BLaER1 (cell line): ENCODE measurements around the gene NAGA.
A peak's percentile ranks its signal among the peaks of the same experiment; 100 is the strongest.

Experiments used
- H3K27ac ChIP-seq: shearing (Covaris generic); formaldehyde crosslinking; 2 replicates; pipeline ENCODE4 v1.8.1; 2022
- H3K27me3 ChIP-seq: shearing (Covaris generic); formaldehyde crosslinking; 2 replicates; pipeline ENCODE4 v1.8.1; 2022
- H3K36me3 ChIP-seq: shearing (Covaris generic); formaldehyde crosslinking; 2 replicates; pipeline ENCODE4 v1.8.1; 2022
- H3K4me1 ChIP-seq: shearing (Covaris generic); formaldehyde crosslinking; 2 replicates; pipeline ENCODE4 v1.8.1; 2022
- H3K4me2 ChIP-seq: shearing (Covaris generic); formaldehyde crosslinking; 2 replicates; pipeline ENCODE4 v1.8.1; 2022
- H3K4me3 ChIP-seq: shearing (Covaris generic); formaldehyde crosslinking; 2 replicates; pipeline ENCODE4 v1.8.1; 2022
- H3K9ac ChIP-seq: shearing (Covaris generic); formaldehyde crosslinking; 2 replicates; pipeline ENCODE4 v1.8.1; 2022
- H3K9me3 ChIP-seq: shearing (Covaris generic); formaldehyde crosslinking; 2 replicates; pipeline ENCODE4 v1.8.1; 2022
- H4K20me1 ChIP-seq: shearing (Covaris generic); formaldehyde crosslinking; 2 replicates; pipeline ENCODE4 v1.8.1; 2022
- Cebpa-rat ChIP-seq: shearing (Covaris generic); IDR thresholded peaks from 2 replicates; pipeline ENCODE4 v1.8.1; 2022

Gene NAGA

DNA sequence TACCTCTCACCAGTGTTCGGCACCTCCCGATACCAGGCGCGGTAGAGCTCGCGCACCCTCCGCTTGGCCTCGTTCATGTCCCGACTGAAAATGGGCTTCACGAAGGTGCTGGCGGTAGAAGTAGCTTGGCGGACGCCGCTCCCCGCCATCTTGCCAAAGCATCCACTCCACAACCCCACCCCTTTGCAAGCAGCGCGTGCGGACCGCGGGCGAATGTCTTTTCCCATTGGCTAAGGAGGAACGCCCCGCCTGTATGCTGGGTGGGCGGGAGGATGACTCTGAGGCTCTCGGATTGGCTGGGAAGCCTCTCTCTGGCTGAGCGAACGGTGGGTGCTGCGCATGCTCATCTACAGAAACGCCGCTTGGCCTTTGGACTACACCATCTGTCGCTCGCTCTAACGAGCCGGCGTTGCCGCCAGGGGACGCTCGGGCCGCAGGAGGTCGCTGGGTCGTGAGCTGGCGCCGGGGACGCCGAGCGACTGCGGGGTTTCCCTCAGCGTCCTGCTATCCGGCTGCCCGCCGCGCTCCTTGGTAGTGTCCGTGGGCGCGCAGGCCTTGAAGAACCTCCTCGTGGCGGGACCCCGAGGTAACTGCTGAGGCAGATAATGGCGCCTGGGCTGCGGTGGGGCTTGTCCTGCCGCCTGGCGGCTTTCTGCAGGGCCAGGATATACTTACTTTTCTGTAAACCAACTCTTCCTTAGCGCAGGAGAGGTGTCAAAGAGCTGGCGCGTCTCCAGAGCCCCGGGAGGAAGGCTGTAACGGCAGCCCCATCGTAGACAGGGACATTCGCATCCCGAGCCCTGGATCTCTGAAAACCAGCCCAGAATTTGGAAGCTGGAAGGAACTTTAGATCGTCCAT, 20.2 kb upstream of the NAGA start, which contains the start of gene NDUFA6:
NDUFA6 (minus strand) TSS at position 177 of the 859 bp plus-strand sequence; CDS start at position 149, 28 bp downstream.
- peak within 1 kb of the TSS; percentile 97 for H3K9ac ChIP-seq
- no peak for TF ChIP-seq Cebpa-rat
- peak within 1 kb of the TSS; percentile 90 for H3K4me3 ChIP-seq
- H3K4me2 ChIP-seq: peak within 1 kb of the TSS; percentile 80
- H3K4me1 ChIP-seq: peaks cover 26% of the 10 kb centered on the region
- H3K9me3 ChIP-seq: peaks cover 12% of the 10 kb centered on the region; the same call in 1 of the 2 replicates
- peak within 1 kb of the TSS; percentile 96 for H3K27ac ChIP-seq
- H3K36me3 ChIP-seq: peaks cover 31% of the 10 kb centered on the region
- H3K27me3 ChIP-seq: no peaks in the 10 kb centered on the region
- peaks cover 19% of the 10 kb centered on the region; the same call in 1 of the 2 replicates for H4K20me1 ChIP-seq

GRCh38 chr22:42086051-42086450, 15.4 kb upstream of the NAGA start:
- Histone ChIP-seq H3K4me1 (peaks cover 23% of the 10 kb centered on the region), H3K9ac (no peak overlapping the region), H3K9me3 (peaks cover 12% of the 10 kb centered on the region; the same call in 1 of the 2 replicates), H3K4me3 (no peak overlapping the region), H4K20me1 (peaks cover 31% of the 10 kb centered on the region; the same call in 1 of the 2 replicates), H3K27ac (no peak overlapping the region), H3K4me2 (no peak overlapping the region), H3K27me3 (no peaks in the 10 kb centered on the region), H3K36me3 (peaks cover 77% of the 10 kb centered on the region)
- no peak for TF ChIP-seq Cebpa-rat

- H3K9me3 ChIP-seq: peaks cover 12% of the 10 kb centered on the region; the same call in 1 of the 2 replicates
- peaks cover 30% of the 10 kb centered on the region for H3K4me1 ChIP-seq
- H3K9ac ChIP-seq: no peak overlapping the region
- no peak overlapping the region for H3K27ac ChIP-seq
- no peak for TF ChIP-seq Cebpa-rat
- peaks cover 31% of the 10 kb centered on the region; the same call in 1 of the 2 replicates for H4K20me1 ChIP-seq
- no peaks in the 10 kb centered on the region for H3K27me3 ChIP-seq
- H3K36me3 ChIP-seq: peaks cover 77% of the 10 kb centered on the region
- no peak overlapping the region for H3K4me2 ChIP-seq
- no peak overlapping the region for H3K4me3 ChIP-seq
Measured at GRCh38 chr22:42084874-42085273, 14.3 kb upstream of the NAGA start.

DNA sequence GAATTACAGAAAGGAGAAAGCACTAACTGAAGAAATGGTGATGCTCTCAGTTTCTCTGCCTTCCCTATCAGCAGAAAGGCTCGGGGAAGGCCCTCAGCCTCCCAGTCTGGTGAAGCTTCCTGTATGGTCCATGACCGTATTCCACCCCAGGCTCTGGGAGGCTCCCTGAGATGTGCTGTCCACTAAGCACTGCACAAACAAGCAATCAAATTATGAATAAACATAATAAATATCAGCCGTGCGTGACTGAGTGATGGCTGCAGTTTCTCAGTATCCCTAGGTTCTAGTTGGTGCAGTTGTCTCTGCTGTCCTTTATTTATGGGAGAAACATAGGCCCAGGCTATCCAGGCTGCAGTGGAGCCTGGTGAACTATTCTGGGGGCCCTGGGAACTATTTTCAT, 12.5 kb upstream of the NAGA start:
- TF ChIP-seq Cebpa-rat: no peak
- Histone ChIP-seq H3K27ac (no peak overlapping the region), H3K27me3 (no peaks in the 10 kb centered on the region), H4K20me1 (peaks cover 24% of the 10 kb centered on the region; the same call in 1 of the 2 replicates), H3K4me1 (peaks cover 30% of the 10 kb centered on the region), H3K9me3 (no peaks in the 10 kb centered on the region), H3K9ac (no peak overlapping the region), H3K4me3 (no peak overlapping the region), H3K4me2 (no peak overlapping the region), H3K36me3 (peaks cover 62% of the 10 kb centered on the region)

DNA sequence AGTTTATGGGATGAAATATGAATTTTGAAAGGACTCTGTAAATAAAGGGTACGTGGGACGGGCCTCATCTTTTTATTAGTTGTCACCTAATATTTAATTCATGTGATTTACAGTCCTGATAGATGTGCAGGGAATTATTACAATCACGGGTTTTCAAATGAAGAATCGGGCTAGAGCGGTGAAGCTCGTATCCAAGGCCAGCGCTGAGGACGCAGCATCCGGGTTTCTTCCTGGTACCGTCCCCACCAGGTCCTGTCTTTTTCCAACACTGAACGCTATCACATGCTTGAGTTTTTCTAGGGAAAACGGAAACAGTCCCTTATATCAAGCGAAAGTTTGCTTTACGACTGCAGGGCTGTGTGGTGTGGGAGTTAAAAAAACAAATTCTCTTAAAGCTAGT, 9.7 kb upstream of the NAGA start:
- Histone ChIP-seq H3K4me3 (peak overlapping the region; percentile 70), H3K27ac (peak overlapping the region; percentile 96), H3K4me2 (peak overlapping the region; percentile 92), H3K4me1 (peaks cover 58% of the 10 kb centered on the region), H3K9ac (peak overlapping the region; percentile 96), H3K27me3 (no peaks in the 10 kb centered on the region), H3K9me3 (no peaks in the 10 kb centered on the region), H4K20me1 (peaks cover 7% of the 10 kb centered on the region; the same call in 1 of the 2 replicates), H3K36me3 (peaks cover 40% of the 10 kb centered on the region)
- TF ChIP-seq Cebpa-rat: no peak

DNA sequence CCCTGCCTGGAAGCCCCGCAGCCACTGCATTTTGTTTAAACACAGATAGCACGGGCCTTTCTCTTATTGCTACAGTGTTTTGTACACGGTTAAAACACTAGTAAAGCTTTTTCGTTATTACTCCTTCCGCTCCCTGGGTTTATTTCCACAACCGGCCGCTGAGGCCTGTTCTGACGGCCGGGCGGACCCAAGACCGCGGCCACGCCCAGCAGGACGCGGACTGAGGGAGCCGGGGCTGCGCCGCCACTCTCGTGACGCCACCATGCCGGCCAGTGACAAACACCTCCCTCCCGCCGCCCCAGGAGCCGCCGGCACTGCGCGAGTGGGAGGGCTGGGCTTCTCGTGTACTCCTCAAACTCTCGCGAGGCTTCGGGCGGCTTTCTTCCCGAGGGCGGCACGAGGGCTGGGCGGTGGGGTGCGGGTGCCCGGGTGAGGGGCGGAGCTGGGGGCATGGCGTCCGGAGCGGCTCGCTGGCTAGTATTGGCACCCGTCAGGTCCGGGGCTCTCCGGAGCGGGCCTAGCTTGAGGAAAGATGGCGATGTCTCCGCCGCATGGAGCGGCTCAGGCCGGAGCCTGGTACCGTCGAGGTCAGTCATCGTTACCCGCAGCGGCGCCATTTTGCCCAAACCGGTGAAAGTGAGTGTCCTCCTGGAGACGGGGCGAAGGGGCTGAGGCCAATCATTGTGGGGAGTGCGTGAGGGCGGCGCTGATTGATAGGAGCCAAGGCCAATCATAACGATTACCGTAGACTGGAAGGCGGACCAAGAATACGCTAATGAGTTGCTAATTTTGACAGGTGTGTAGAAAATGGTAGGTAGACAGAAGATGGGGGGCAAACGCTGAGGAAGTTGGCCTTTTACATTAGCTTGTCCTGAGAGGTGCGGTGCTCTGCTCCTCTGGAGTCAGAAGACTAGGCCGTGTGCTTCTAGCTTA, 9.0 kb upstream of the NAGA start, which contains the start of gene SMDT1:
SMDT1 (plus strand) TSS at position 382 of the 933 bp plus-strand sequence; CDS start at position 451, 69 bp downstream.
- Histone ChIP-seq H3K4me1 (peaks cover 65% of the 10 kb centered on the region), H3K36me3 (peaks cover 33% of the 10 kb centered on the region), H3K27me3 (peaks cover 5% of the 10 kb centered on the region; the same call in 1 of the 2 replicates), H3K27ac (peak within 1 kb of the TSS; percentile 96), H3K9me3 (no peaks in the 10 kb centered on the region), H3K4me2 (peak within 1 kb of the TSS; percentile 92), H3K4me3 (peak within 1 kb of the TSS; percentile 70), H3K9ac (peak within 1 kb of the TSS; percentile 96), H4K20me1 (no peaks in the 10 kb centered on the region)
- TF ChIP-seq Cebpa-rat: no peak

- peaks cover 24% of the 10 kb centered on the region for H3K36me3 ChIP-seq
- H3K4me1 ChIP-seq: peaks cover 74% of the 10 kb centered on the region
- peaks cover 14% of the 10 kb centered on the region; the same call in 1 of the 2 replicates for H3K27me3 ChIP-seq
- no peak for TF ChIP-seq Cebpa-rat
- no peaks in the 10 kb centered on the region for H4K20me1 ChIP-seq
- peak overlapping the region; percentile 96 for H3K9ac ChIP-seq
- peak overlapping the region; percentile 92 for H3K4me2 ChIP-seq
- H3K9me3 ChIP-seq: no peaks in the 10 kb centered on the region
- peak overlapping the region; percentile 96 for H3K27ac ChIP-seq
- H3K4me3 ChIP-seq: peak overlapping the region; percentile 70
Measured at GRCh38 chr22:42078469-42079318, 8.1 kb upstream of the NAGA start.

DNA sequence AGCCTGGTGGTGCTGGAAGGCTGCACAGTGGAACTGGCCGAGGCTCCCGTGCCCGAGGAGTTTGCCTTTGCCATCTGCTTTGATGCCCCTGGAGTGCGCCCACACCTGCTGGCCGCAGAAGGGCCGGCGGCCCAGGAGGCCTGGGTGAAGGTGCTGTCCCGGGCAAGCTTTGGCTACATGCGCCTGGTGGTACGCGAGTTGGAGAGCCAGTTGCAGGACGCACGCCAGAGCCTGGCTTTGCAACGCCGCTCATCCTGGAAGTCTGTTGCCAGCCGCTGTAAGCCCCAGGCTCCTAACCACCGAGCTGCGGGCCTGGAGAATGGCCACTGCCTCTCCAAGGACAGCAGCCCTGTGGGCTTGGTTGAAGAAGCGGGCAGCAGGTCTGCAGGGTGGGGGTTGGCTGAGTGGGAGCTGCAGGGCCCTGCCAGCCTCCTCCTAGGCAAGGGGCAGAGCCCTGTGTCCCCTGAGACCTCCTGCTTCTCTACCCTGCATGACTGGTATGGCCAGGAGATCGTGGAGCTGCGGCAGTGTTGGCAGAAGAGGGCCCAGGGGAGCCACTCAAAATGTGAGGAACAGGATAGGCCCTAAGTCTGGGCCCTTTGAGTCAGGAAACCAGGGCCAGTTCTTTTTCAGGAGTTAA, 7.0 kb upstream of the NAGA start:
- peaks cover 19% of the 10 kb centered on the region; the same call in 1 of the 2 replicates for H3K27me3 ChIP-seq
- H3K36me3 ChIP-seq: peaks cover 13% of the 10 kb centered on the region
- peaks cover 82% of the 10 kb centered on the region for H3K4me1 ChIP-seq
- no peaks in the 10 kb centered on the region for H4K20me1 ChIP-seq
- H3K27ac ChIP-seq: peak overlapping the region; percentile 96
- no peaks in the 10 kb centered on the region for H3K9me3 ChIP-seq
- H3K4me3 ChIP-seq: peak overlapping the region; percentile 32; the same call in 1 of the 2 replicates
- peak overlapping the region; percentile 92 for H3K4me2 ChIP-seq
- TF ChIP-seq Cebpa-rat: no peak
- peak overlapping the region; percentile 96 for H3K9ac ChIP-seq
